GM15510 (cell line): ENCODE results near the gene RBMX.

Source experiments
- POLR2A ChIP-seq: IDR thresholded peaks from 3 replicates; pipeline ENCODE4 v1.6.1; 2011; ENCODE audit warnings: borderline replicate concordance; ENCODE audit not compliant: insufficient read length; ENCODE audit errors: extremely low read depth

Gene RBMX

GRCh38 chrX:136851526-136851925 lies 29.0 kb downstream of the RBMX start:
- no peak for TF ChIP-seq POLR2A

GRCh38 chrX:136850441-136851175 lies 29.9 kb downstream of the RBMX start:
- TF ChIP-seq POLR2A: no peak

GRCh38 chrX:136849395-136849794 lies 31.1 kb downstream of the RBMX start:
- no peak for TF ChIP-seq POLR2A

- TF ChIP-seq POLR2A: no peak
Observed at GRCh38 chrX:136847874-136848273, 32.7 kb downstream of the RBMX start.

GRCh38 chrX:136839196-136839595 lies 41.3 kb downstream of the RBMX start:
- no peak for TF ChIP-seq POLR2A

- no peak for TF ChIP-seq POLR2A
Observed at GRCh38 chrX:136835761-136836160, 44.8 kb downstream of the RBMX start.

- TF ChIP-seq POLR2A: no peak
Observed at GRCh38 chrX:136829413-136829812, 51.1 kb downstream of the RBMX start.

GRCh38 chrX:136828830-136829229 lies 51.7 kb downstream of the RBMX start:
- TF ChIP-seq POLR2A: no peak

- TF ChIP-seq POLR2A: no peak
Observed at GRCh38 chrX:136827026-136827425, 53.5 kb downstream of the RBMX start.

- TF ChIP-seq POLR2A: no peak
Observed at GRCh38 chrX:136825771-136826170, 54.8 kb downstream of the RBMX start.
